Osteocyte (in vitro differentiated cells): ENCODE measurements around the gene RABL6. TPM values are rescaled to one million over a fixed set of nuclear protein-coding genes. Genes with fewer than 3 reads are reported as not detected.
"Not testable (repeated sequence)": the region's sequence is repeated elsewhere in the genome, so short reads cannot be mapped to it uniquely, and the experiment has no call there.

Experiments used
- DNase-seq: peaks from one replicate; pipeline ENCODE4 v3.0.0; 2021; ENCODE audit warnings: mixed read lengths; ENCODE audit not compliant: unreplicated experiment; ENCODE audit errors: extremely low spot score
- H3K27ac Mint-ChIP-seq: one replicate; pipeline ENCODE4 v1.8.0; 2021; ENCODE audit warnings: mild to moderate bottlenecking, mixed read lengths; ENCODE audit not compliant: unreplicated experiment
- H3K27me3 Mint-ChIP-seq: one replicate; pipeline ENCODE4 v1.8.0; 2021; ENCODE audit warnings: mixed read lengths; ENCODE audit not compliant: unreplicated experiment
- H3K36me3 Mint-ChIP-seq: one replicate; pipeline ENCODE4 v1.8.0; 2021; ENCODE audit warnings: mixed read lengths; ENCODE audit not compliant: unreplicated experiment
- H3K4me1 Mint-ChIP-seq: one replicate; pipeline ENCODE4 v1.8.0; 2021; ENCODE audit warnings: mixed read lengths; ENCODE audit not compliant: unreplicated experiment
- H3K4me3 Mint-ChIP-seq: one replicate; pipeline ENCODE4 v1.8.0; 2021; ENCODE audit warnings: mild to moderate bottlenecking, moderate library complexity, mixed read lengths; ENCODE audit not compliant: unreplicated experiment
- H3K9me3 Mint-ChIP-seq: one replicate; pipeline ENCODE4 v1.8.0; 2021; ENCODE audit warnings: mixed read lengths; ENCODE audit not compliant: unreplicated experiment
- CTCF ChIP-seq: fragments of 200-600 bp; sonication (generic); IDR thresholded peaks from 2 replicates; pipeline ENCODE4 v1.5.0; 2021; ENCODE audit warnings: antibody characterized with exemption, mild to moderate bottlenecking, moderate library complexity
- total RNA-seq: library from RNA; stranded (reverse); gene quantifications from 2 replicates; pipeline ENCODE4 v1.2.1, GENCODE V29; 2021

Gene RABL6
- total RNA-seq, 1 donor from 2014 or later = 84.7 TPM

GRCh38 chr9:136760834-136761544 lies 46.8 kb upstream of the RABL6 start:
- DNase-seq = peak; percentile 86
- TF ChIP-seq CTCF = peak; percentile 66
- H3K27me3 Mint-ChIP-seq, H3K27ac Mint-ChIP-seq, H3K4me1 Mint-ChIP-seq, H3K4me3 Mint-ChIP-seq, H3K36me3 Mint-ChIP-seq, H3K9me3 Mint-ChIP-seq: not testable (repeated sequence)

- peaks cover 2% of the 10 kb centered on the region for H3K4me1 Mint-ChIP-seq
- H3K27me3 Mint-ChIP-seq = no peaks in the 10 kb centered on the region
- TF ChIP-seq CTCF = no peak
- no peak overlapping the region for H3K27ac Mint-ChIP-seq
- DNase-seq = no peak
- no peaks in the 10 kb centered on the region for H3K9me3 Mint-ChIP-seq
- H3K4me3 Mint-ChIP-seq = no peak overlapping the region
- H3K36me3 Mint-ChIP-seq = no peaks in the 10 kb centered on the region
Observed at GRCh38 chr9:136761545-136761981, 46.2 kb upstream of the RABL6 start.

GRCh38 chr9:136762221-136762691 lies 45.5 kb upstream of the RABL6 start:
- no peak for DNase-seq
- Mint-ChIP-seq H3K36me3 (no peaks in the 10 kb centered on the region), H3K4me3 (no peak overlapping the region), H3K9me3 (no peaks in the 10 kb centered on the region), H3K27me3 (no peaks in the 10 kb centered on the region), H3K27ac (no peak overlapping the region), H3K4me1 (peaks cover 2% of the 10 kb centered on the region)
- TF ChIP-seq CTCF = no peak

GRCh38 chr9:136762915-136763648 lies 44.7 kb upstream of the RABL6 start:
- Mint-ChIP-seq H3K4me1 (peaks cover 2% of the 10 kb centered on the region), H3K27me3 (peaks cover 5% of the 10 kb centered on the region), H3K9me3 (no peaks in the 10 kb centered on the region), H3K36me3 (no peaks in the 10 kb centered on the region), H3K27ac (no peak overlapping the region), H3K4me3 (no peak overlapping the region)
- DNase-seq = no peak
- TF ChIP-seq CTCF = no peak

GRCh38 chr9:136763649-136764035 lies 44.1 kb upstream of the RABL6 start:
- peaks cover 6% of the 10 kb centered on the region for H3K27me3 Mint-ChIP-seq
- no peak overlapping the region for H3K27ac Mint-ChIP-seq
- H3K4me3 Mint-ChIP-seq = no peak overlapping the region
- H3K4me1 Mint-ChIP-seq = peaks cover 2% of the 10 kb centered on the region
- no peak for DNase-seq
- TF ChIP-seq CTCF = no peak
- H3K36me3 Mint-ChIP-seq = no peaks in the 10 kb centered on the region
- no peaks in the 10 kb centered on the region for H3K9me3 Mint-ChIP-seq
